Measurements from ENCODE around the gene POLD2. TPM values are rescaled to one million over a fixed set of nuclear protein-coding genes. Genes with fewer than 3 reads are reported as not detected.
A peak's percentile ranks its signal among the peaks of the same experiment; 100 is the strongest.

The POLD2 gene
- total and polyA plus RNA-seq, 2 of the 8 experiments (the other 6 are each of a cell fraction or from before 2014, with no cell fraction given): 148 to 214 TPM

DNA sequence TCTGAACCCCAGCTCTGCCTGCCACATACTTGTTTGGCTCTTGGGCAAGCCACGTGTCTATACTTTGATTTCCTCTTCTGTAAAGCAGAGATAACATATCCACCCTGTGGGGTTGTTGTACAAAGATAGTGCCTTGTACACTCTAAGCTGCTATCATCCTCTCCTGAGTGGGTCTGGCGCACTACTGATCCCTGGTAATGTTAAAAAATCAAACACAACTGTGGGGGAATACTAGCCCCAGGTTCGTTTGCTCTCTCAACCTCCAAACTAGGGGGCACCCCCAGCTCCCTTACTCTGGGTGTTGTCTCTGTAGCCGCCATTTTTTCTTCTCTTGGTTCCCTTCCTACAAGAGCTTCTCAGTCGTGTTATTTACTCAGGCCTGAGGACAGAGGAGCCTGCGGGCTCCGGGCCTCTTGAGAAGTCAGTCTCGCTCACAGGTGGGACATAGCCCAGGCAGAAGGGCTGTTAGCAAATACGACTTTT is 42.0 kb downstream of the POLD2 start:
- Histone ChIP-seq H2BK15ac (ENCODE audit: low read length) (no peak overlapping the region), H3K27me3 (replicated peaks in 1 of 4; ENCODE audit: control insufficient read depth in 3 of 4, extremely low read depth in 1 of 4, insufficient read depth in 3 of 4, low read length in 3 of 4) (no peaks in the 10 kb centered on the region; a peak in 2 of 7 replicates), H3K18ac (ENCODE audit: extremely low read depth, low read length) (no peak overlapping the region), H4K91ac (replicated peaks; ENCODE audit: insufficient read length, low read length) (no peak overlapping the region), H3K9me3 (ENCODE audit: insufficient read depth in 2 of 2, low read depth in 1 of 2, low read length in 1 of 2) (no peaks in the 10 kb centered on the region), H3K23ac (ENCODE audit: insufficient read length) (no peak overlapping the region), H3K56ac (replicated peaks; ENCODE audit: insufficient read length, low read depth, low read length) (no peak overlapping the region), H3K23me2 (ENCODE audit: low read depth, low read length) (peaks cover 4% of the 10 kb centered on the region; the same call in 1 of the 2 replicates), H3K4me2 (ENCODE audit: insufficient read depth in 1 of 2, low read depth in 2 of 2, low read length in 2 of 2) (peak overlapping the region; percentile 24 to 37), H2AFZ (ENCODE audit: low read length) (no peak overlapping the region), H4K8ac (ENCODE audit: extremely low read depth, insufficient read depth, low read length) (no peak overlapping the region), H3K4me3 (ENCODE audit: extremely low read depth in 1 of 4, insufficient read depth in 2 of 4, low read depth in 3 of 4, low read length in 4 of 4) (peak overlapping the region in 2 of 4 experiments; percentile 72 to 90; a peak in 2 of 8 replicates), H4K20me1 (replicated peaks in 1 of 2; ENCODE audit: control insufficient read depth in 1 of 2, insufficient read depth in 2 of 2, low read length in 2 of 2) (peaks cover 0 to 4% of the 10 kb centered on the region in 2 experiments), H3K14ac (ENCODE audit: insufficient read length) (no peak overlapping the region), H2AK5ac (ENCODE audit: low read depth, low read length) (no peak overlapping the region), H2BK20ac (ENCODE audit: low read length) (no peak overlapping the region), H3K4me1 (replicated peaks in 1 of 4; ENCODE audit: control insufficient read depth in 3 of 4, insufficient read depth in 4 of 4, low read length in 3 of 4) (no peaks in the 10 kb centered on the region; a peak in 1 of 7 replicates), H3K4ac (replicated peaks; ENCODE audit: insufficient read length, low read depth, low read length) (no peak overlapping the region), H3K36me3 (ENCODE audit: control insufficient read depth in 2 of 4, insufficient read depth in 4 of 4, low read length in 3 of 4) (peaks cover 10 to 14% (median 11%) of the 10 kb centered on the region in 4 experiments; a peak in 7 of 8 replicates), H3K79me2 (ENCODE audit: control insufficient read depth in 1 of 2, insufficient read depth in 2 of 2, low read length in 2 of 2) (no peaks in the 10 kb centered on the region), H2BK12ac (ENCODE audit: low read depth, low read length) (no peak overlapping the region), H2BK5ac (ENCODE audit: low read depth, low read length) (no peak overlapping the region), H4K5ac (ENCODE audit: insufficient read length, low read depth, low read length) (no peak overlapping the region), H3K27ac (ENCODE audit: low read depth, low read length) (no peak overlapping the region), H3K79me1 (ENCODE audit: low read depth, low read length) (no peaks in the 10 kb centered on the region), H2BK120ac (replicated peaks; ENCODE audit: low read depth, low read length) (no peak overlapping the region), H3K9ac (replicated peaks in 1 of 4; ENCODE audit: extremely low read depth in 1 of 4, low read depth in 3 of 4, low read length in 3 of 4) (no peak overlapping the region)
- ChIA-PET CTCF (ENCODE audit: partially characterized antibody) (interaction anchor here (0.8 to 1.8 kb wide), 8 partner anchors 9 to 133 kb away, joined by 3 to 10 read pairs (median 4); partner anchors contain the start of gene PGAM2), POLR2A (ENCODE audit: partially characterized antibody) (interaction anchor here (0.9 to 1.5 kb wide), 6 partner anchors 9 to 42 kb away, joined by 3 to 9 read pairs (median 3); partner anchors contain the start of genes PGAM2 and POLD2)
- WGBS, 2 experiments (ENCODE audit: extremely low coverage in 1 of 2, insufficient coverage in 1 of 2, insufficient read length in 1 of 2, insufficient replicate concordance in 2 of 2, low coverage in 1 of 2, low lambda C conversion rate in 2 of 2, missing lambda C conversion rate in 1 of 2): 88% methylated on average over 5 of the region's 9 CpGs; no CpG with 5 or more reads in 1 of the 2 experiments
- DNase-seq (ENCODE audit: low read depth in 1 of 2, low spot score in 2 of 2) (no peak), FAIRE-seq (no peak)
- TF ChIP-seq EP300 (IDR thresholded peaks at IDR 0.05; ENCODE audit: borderline replicate concordance in 1 of 2, low read depth in 2 of 2, low read length in 2 of 2): no peak
- no peak for TF ChIP-seq CHD1 (IDR thresholded peaks at IDR 0.05; ENCODE audit: low read depth, low read length)
- 0 out of 2 replicates have a peak, but pooled peaks have one; percentile 43 for TF ChIP-seq YY1 (IDR thresholded peaks at IDR 0.05; ENCODE audit: low read depth, low read length)
- TF ChIP-seq, protein P1, sequence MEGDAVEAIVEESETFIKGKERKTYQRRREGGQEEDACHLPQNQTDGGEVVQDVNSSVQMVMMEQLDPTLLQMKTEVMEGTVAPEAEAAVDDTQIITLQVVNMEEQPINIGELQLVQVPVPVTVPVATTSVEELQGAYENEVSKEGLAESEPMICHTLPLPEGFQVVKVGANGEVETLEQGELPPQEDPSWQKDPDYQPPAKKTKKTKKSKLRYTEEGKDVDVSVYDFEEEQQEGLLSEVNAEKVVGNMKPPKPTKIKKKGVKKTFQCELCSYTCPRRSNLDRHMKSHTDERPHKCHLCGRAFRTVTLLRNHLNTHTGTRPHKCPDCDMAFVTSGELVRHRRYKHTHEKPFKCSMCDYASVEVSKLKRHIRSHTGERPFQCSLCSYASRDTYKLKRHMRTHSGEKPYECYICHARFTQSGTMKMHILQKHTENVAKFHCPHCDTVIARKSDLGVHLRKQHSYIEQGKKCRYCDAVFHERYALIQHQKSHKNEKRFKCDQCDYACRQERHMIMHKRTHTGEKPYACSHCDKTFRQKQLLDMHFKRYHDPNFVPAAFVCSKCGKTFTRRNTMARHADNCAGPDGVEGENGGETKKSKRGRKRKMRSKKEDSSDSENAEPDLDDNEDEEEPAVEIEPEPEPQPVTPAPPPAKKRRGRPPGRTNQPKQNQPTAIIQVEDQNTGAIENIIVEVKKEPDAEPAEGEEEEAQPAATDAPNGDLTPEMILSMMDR (IDR thresholded peaks at IDR 0.05; ENCODE audit: control extremely low read depth in 1 of 3, insufficient read depth in 1 of 3, low read depth in 1 of 3, low read length in 3 of 3): no peak
- no peak for TF ChIP-seq TAF1 (IDR thresholded peaks at IDR 0.05; ENCODE audit: low read depth, low read length)
- TF ChIP-seq SIRT6 (IDR thresholded peaks at IDR 0.05; ENCODE audit: low read length): no peak
- TF ChIP-seq CTBP2 (IDR thresholded peaks at IDR 0.05; ENCODE audit: borderline replicate concordance, insufficient read depth, insufficient read length, low read length): no peak
- no peak for TF ChIP-seq ATF3 (IDR thresholded peaks at IDR 0.05; ENCODE audit: insufficient read depth, low read depth, low read length)

Data from H1 (cell line).